GM23338 (cell line): ENCODE measurements around the gene RYR2.

ENCODE experiments used
- CREB1 ChIP-seq: fragments of 250-450 bp; sonication (Bioruptor Pico); IDR thresholded peaks from 2 replicates; pipeline ENCODE4 v1.5.0; 2020; ENCODE audit warnings: low read depth, mild to moderate bottlenecking, moderate library complexity
- POLR2AphosphoS5 ChIP-seq: IDR thresholded peaks from 2 replicates; pipeline ENCODE4 v1.6.1; 2016; ENCODE audit warnings: antibody characterized with exemption, low read depth
- TF ChIP-seq, protein P1 (sequence below), 2 experiments: fragments of 200-600 bp in 1 of 2; sonication (generic) in 1 of 2; conservative IDR thresholded peaks; 2 replicates each; pipeline versions ENCODE4 v1.5.1 to v1.6.1; 2016 to 2017; ENCODE audit warnings: antibody characterized with exemption in 2 of 2, low read depth in 2 of 2, mild to moderate bottlenecking in 2 of 2, moderate library complexity in 1 of 2

DNA sequence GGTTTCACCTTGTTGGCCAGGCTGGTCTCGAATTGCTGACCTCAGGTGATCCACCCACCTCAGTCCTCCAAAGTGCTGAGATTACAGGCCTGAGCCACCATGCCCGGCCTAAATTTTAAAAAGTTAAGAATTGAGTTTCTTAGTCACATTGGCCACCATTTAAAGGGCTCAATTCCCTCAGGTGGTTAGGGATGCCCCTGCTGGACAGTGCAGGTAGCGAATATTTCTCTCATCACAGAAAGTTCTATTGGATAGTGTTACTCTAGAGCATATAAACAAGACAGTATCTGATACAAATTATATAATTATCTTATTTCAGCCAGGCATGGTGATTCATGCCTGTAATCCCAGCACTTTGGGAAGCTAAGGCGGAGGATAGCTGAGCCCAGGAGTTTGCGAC, 528.5 kb downstream of the RYR2 start:
- TF ChIP-seq, protein P1, sequence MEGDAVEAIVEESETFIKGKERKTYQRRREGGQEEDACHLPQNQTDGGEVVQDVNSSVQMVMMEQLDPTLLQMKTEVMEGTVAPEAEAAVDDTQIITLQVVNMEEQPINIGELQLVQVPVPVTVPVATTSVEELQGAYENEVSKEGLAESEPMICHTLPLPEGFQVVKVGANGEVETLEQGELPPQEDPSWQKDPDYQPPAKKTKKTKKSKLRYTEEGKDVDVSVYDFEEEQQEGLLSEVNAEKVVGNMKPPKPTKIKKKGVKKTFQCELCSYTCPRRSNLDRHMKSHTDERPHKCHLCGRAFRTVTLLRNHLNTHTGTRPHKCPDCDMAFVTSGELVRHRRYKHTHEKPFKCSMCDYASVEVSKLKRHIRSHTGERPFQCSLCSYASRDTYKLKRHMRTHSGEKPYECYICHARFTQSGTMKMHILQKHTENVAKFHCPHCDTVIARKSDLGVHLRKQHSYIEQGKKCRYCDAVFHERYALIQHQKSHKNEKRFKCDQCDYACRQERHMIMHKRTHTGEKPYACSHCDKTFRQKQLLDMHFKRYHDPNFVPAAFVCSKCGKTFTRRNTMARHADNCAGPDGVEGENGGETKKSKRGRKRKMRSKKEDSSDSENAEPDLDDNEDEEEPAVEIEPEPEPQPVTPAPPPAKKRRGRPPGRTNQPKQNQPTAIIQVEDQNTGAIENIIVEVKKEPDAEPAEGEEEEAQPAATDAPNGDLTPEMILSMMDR (conservative IDR thresholded peaks at IDR 0.05; ENCODE audit: low read depth in 2 of 2), result peak; percentile 40 to 54
- TF ChIP-seq CREB1 (CRISPR knock-in tag) (no peak), POLR2AphosphoS5 (no peak)
